ENCODE measurements around the gene JOSD2. TPM values are rescaled to one million over a fixed set of nuclear protein-coding genes. Genes with fewer than 3 reads are reported as not detected.

Gene JOSD2
- total and polyA plus RNA-seq, 9 of the 15 experiments (the other 6 are each of a cell fraction or from before 2014, with no cell fraction given): 0.06 to 14.4 (median 3.1) TPM

- Histone ChIP-seq H3K9me3 (replicated peaks; ENCODE audit: control insufficient read depth, insufficient read depth, low read depth, low read length) (no peaks in the 10 kb centered on the region), H3K4me3 (no peak overlapping the region), H3K9ac (ENCODE audit: insufficient read depth in 1 of 2, low read depth in 2 of 2, low read length in 2 of 2) (0 out of 4 replicates have a peak overlapping the region, but pooled peaks of 1 of the 2 experiments have one; percentile 43), H3K9me1 (ENCODE audit: control insufficient read depth, insufficient read depth, low read length) (peaks cover 4% of the 10 kb centered on the region), H3K27me3 (ENCODE audit: control insufficient read depth in 2 of 2, insufficient read depth in 2 of 2, low read length in 2 of 2) (no peaks in the 10 kb centered on the region), H3K4me1 (replicated peaks in 1 of 2; ENCODE audit: control insufficient read depth in 2 of 2, insufficient read depth in 2 of 2, low read length in 2 of 2) (peaks cover 5 to 60% of the 10 kb centered on the region in 2 experiments; a peak in 4 of 5 replicates), H2AFZ (ENCODE audit: low read depth, low read length) (no peak overlapping the region), H3K4me2 (ENCODE audit: insufficient read depth, low read length) (no peak overlapping the region), H3K27ac (ENCODE audit: extremely low read depth, low read depth, low read length) (no peak overlapping the region), H3K79me2 (ENCODE audit: control insufficient read depth, insufficient read depth, low read length) (no peaks in the 10 kb centered on the region; the same call in 2 of the 3 replicates), H3K36me3 (ENCODE audit: control insufficient read depth, insufficient read depth, low read length) (no peaks in the 10 kb centered on the region), H4K20me1 (replicated peaks; ENCODE audit: control insufficient read depth, insufficient read depth, low read length) (no peaks in the 10 kb centered on the region)
- FAIRE-seq (no peak), DNase-seq (ENCODE audit: extremely low read depth in 1 of 4, low spot score in 3 of 4) (peak; percentile 40 to 68 (median 54)), ATAC-seq (no peak)
- in situ Hi-C loops (cut with MboI) (no loop called here), intact Hi-C loops (cut with micrococcal nuclease) (no loop called here)
- BruUV-seq (replicated peaks): no TSS peak
- CTCF ChIA-PET (ENCODE audit: low intra/inter-chr PET ratio): no interaction called here
- WGBS (ENCODE audit: insufficient coverage, low coverage, missing lambda C conversion rate): 42% methylated on average over 11 of the region's 11 CpGs
- TF ChIP-seq HNRNPUL1 (IDR thresholded peaks at IDR 0.05; ENCODE audit: low read length) (no peak), RAD21 (CRISPR knock-in tag; conservative IDR thresholded peaks at IDR 0.05 in 1 of 2, IDR thresholded peaks at IDR 0.05 in 1 of 2) (no peak), KDM1A (IDR thresholded peaks at IDR 0.05) (peak in 1 of 2 experiments; percentile 22; a peak in 1 of 4 replicates), EGR1 (conservative IDR thresholded peaks at IDR 0.05) (peak; percentile 80), FOXJ3 (CRISPR knock-in tag; IDR thresholded peaks at IDR 0.05) (no peak), GTF3C2 (IDR thresholded peaks at IDR 0.05; ENCODE audit: borderline replicate concordance, extremely low read depth, insufficient read length) (no peak), SREBF1 (IDR thresholded peaks at IDR 0.05; ENCODE audit: borderline replicate concordance, low read depth, low read length) (no peak), USF2 (CRISPR knock-in tag; IDR thresholded peaks at IDR 0.05) (no peak), FOXM1 (IDR thresholded peaks at IDR 0.05; ENCODE audit: low read depth) (no peak), FOXM1 (CRISPR knock-in tag; IDR thresholded peaks at IDR 0.05; ENCODE audit: low read depth) (no peak), MCM3 (IDR thresholded peaks at IDR 0.05) (no peak), ZNF589 (CRISPR knock-in tag; IDR thresholded peaks at IDR 0.05; ENCODE audit: low read depth) (no peak), NFRKB (IDR thresholded peaks at IDR 0.05; ENCODE audit: low read depth) (no peak), SMAD2 (IDR thresholded peaks at IDR 0.05; ENCODE audit: low read depth, low read length) (no peak)
- TF ChIP-seq, protein P1, sequence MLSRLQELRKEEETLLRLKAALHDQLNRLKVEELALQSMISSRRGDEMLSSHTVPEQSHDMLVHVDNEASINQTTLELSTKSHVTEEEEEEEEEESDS (CRISPR knock-in tag; IDR thresholded peaks at IDR 0.05): no peak
- TF ChIP-seq, protein P2, sequence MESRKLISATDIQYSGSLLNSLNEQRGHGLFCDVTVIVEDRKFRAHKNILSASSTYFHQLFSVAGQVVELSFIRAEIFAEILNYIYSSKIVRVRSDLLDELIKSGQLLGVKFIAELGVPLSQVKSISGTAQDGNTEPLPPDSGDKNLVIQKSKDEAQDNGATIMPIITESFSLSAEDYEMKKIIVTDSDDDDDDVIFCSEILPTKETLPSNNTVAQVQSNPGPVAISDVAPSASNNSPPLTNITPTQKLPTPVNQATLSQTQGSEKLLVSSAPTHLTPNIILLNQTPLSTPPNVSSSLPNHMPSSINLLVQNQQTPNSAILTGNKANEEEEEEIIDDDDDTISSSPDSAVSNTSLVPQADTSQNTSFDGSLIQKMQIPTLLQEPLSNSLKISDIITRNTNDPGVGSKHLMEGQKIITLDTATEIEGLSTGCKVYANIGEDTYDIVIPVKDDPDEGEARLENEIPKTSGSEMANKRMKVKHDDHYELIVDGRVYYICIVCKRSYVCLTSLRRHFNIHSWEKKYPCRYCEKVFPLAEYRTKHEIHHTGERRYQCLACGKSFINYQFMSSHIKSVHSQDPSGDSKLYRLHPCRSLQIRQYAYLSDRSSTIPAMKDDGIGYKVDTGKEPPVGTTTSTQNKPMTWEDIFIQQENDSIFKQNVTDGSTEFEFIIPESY (CRISPR knock-in tag; IDR thresholded peaks at IDR 0.05): no peak
- POLR2A ChIA-PET: interaction anchor here (1.0 to 1.1 kb wide), 2 partner anchors 10 to 152 kb away, joined by 3 read pairs; no protein-coding TSS in a partner anchor
Measured at GRCh38 chr19:50509366-50509765, 1.6 kb downstream of the JOSD2 start.
